Spleen (tissue), 7 donors: ENCODE measurements around the gene C9orf78.

Experiments
- CTCF ChIP-seq, 11 experiments: fragments of 200-600 bp in 7 of 11; fragments of 450-650 bp in 4 of 11; sonication (generic) in 4 of 11; IDR thresholded peaks in 8 of 11; conservative IDR thresholded peaks in 3 of 11; 1 replicate in 7 of 11; 2 replicates in 4 of 11; pipeline versions ENCODE4 v1.4.0 to v1.8.0; 2016 to 2021; ENCODE audit warnings: antibody characterized with exemption in 11 of 11, inconsistent platforms in 4 of 11, mild to moderate bottlenecking in 1 of 11
- POLR2A ChIP-seq, 3 donors: fragments of 450-650 bp; IDR thresholded peaks; one replicate each; pipeline ENCODE4 v1.5.1; 2017; ENCODE audit warnings: antibody characterized with exemption in 3 of 3, mild to moderate bottlenecking in 1 of 3
- POLR2AphosphoS5 ChIP-seq, 3 donors: sonication (generic); formaldehyde crosslinking; IDR thresholded peaks; one replicate each; pipeline ENCODE4 v1.5.1; 2017; ENCODE audit warnings: antibody characterized with exemption in 3 of 3
- donor health status: DM: no; HTN: no; CAD: no; lungs with moderate emphysema.
- donor health status: DM: no; HTN: no; CAD: no.
- donor health status: DM: no; HTN: no; CAD: no.

DNA sequence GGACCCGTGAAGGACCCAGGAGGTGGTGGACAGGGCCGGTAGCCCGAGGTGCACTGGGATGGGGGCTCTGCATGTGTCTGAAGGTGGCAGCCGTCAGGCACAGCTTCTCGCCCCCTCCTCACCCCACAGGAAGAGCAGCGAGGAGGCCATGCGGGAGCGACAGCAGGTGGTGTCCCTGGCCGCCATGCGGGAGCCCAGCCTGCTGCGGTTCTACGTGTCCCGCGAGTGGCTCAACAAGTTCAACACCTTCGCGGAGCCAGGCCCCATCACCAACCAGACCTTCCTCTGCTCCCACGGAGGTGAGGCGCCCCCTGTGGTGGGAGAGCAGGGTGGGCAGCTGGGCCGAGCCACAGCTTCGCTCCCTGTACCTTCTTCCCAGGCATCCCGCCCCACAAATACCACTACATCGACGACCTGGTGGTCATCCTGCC lies 40.1 kb upstream of the C9orf78 start:
- TF ChIP-seq CTCF (IDR thresholded peaks at IDR 0.05 in 8 of 11, conservative IDR thresholded peaks at IDR 0.05 in 3 of 11) (no peak), POLR2A (IDR thresholded peaks at IDR 0.05) (no peak), POLR2AphosphoS5 (IDR thresholded peaks at IDR 0.05) (peak in 1 of 3 donors; percentile 25)
